OCI-LY3 (cell line): ENCODE data around the gene MGA.

Source experiments
- H2AFZ ChIP-seq: fragments of 200-600, 300-600 bp; shearing (Covaris generic); 2 replicates; pipeline ENCODE4 v1.6.0; 2014; ENCODE audit warnings: antibody characterized with exemption, low read depth, low read length
- H3K27ac ChIP-seq: fragments of 200-600, 300-600 bp; sonication (generic); 2 replicates; pipeline ENCODE4 v1.5.1; 2014; ENCODE audit warnings: mild to moderate bottlenecking, low read length, moderate library complexity, mixed read lengths
- H3K27me3 ChIP-seq: fragments of 200-600, 300-600 bp; sonication (generic); 2 replicates; pipeline ENCODE4 v1.6.1; 2014; ENCODE audit warnings: low read depth, low read length, mixed read lengths
- H3K36me3 ChIP-seq: fragments of 200-600, 300-600 bp; sonication (generic); replicated peaks from 2 replicates; pipeline ENCODE3; 2014; ENCODE audit warnings: low read depth, low read length, mixed read lengths
- H3K4me1 ChIP-seq: fragments of 300-600, 200-600 bp; sonication (generic); 2 replicates; pipeline ENCODE4 v1.6.1; 2014; ENCODE audit warnings: low read length, mixed read lengths
- H3K4me2 ChIP-seq: fragments of 200-600, 300-600 bp; sonication (generic); 2 replicates; pipeline ENCODE4 v1.6.1; 2014; ENCODE audit warnings: low read length, mixed read lengths
- H3K4me3 ChIP-seq: fragments of 300-600, 200-600 bp; sonication (generic); 2 replicates; pipeline ENCODE4 v1.5.1; 2014; ENCODE audit warnings: antibody characterized with exemption, mild to moderate bottlenecking, low read length, moderate library complexity
- H3K79me2 ChIP-seq: fragments of 300-600, 200-600 bp; shearing (Covaris generic); 2 replicates; pipeline ENCODE4 v1.6.1; 2014; ENCODE audit warnings: mild to moderate bottlenecking, low read length, mixed read lengths
- H3K9ac ChIP-seq: fragments of 300-600, 200-600 bp; shearing (Covaris generic); 2 replicates; pipeline ENCODE4 v1.6.0; 2014; ENCODE audit warnings: mild to moderate bottlenecking, low read length, moderate library complexity
- H3K9me3 ChIP-seq: fragments of 200-600, 300-600 bp; shearing (Covaris generic); 2 replicates; pipeline ENCODE4 v1.6.1; 2014; ENCODE audit warnings: low read length, mixed read lengths; ENCODE audit not compliant: insufficient read depth
- H4K20me1 ChIP-seq: fragments of 200-600, 300-600 bp; sonication (generic); 2 replicates; pipeline ENCODE4 v1.6.1; 2016; ENCODE audit warnings: low read length, mixed read lengths; ENCODE audit not compliant: insufficient read depth
- CTCF ChIP-seq: fragments of 200-600, 300-600 bp; sonication (generic); IDR thresholded peaks from 2 replicates; pipeline ENCODE4 v1.5.1; 2014; ENCODE audit warnings: antibody characterized with exemption, low read length, low read depth
- EZH2phosphoT487 ChIP-seq: fragments of 200-600 bp; shearing (Covaris generic); IDR thresholded peaks from 2 replicates; pipeline ENCODE4 v1.6.1; 2018; ENCODE audit warnings: antibody characterized with exemption, mixed run types, low read depth

The MGA gene

GRCh38 chr15:41660235-41661077 lies at the start of gene MGA:
TSS of gene MGA (plus strand) at chr15:41660405.
- Histone ChIP-seq H3K27ac (peak within 1 kb of the TSS; percentile 64), H3K4me2 (peak within 1 kb of the TSS; percentile 86), H2AFZ (peak within 1 kb of the TSS; percentile 85), H3K9ac (peak within 1 kb of the TSS; percentile 62), H3K27me3 (no peaks in the 10 kb centered on the region), H3K4me1 (peaks cover 24% of the 10 kb centered on the region), H3K79me2 (peaks cover 50% of the 10 kb centered on the region), H3K9me3 (0 out of 2 replicates have a peak, but pooled peaks cover 3% of the 10 kb centered on the region), H3K4me3 (peak within 1 kb of the TSS; percentile 77), H4K20me1 (peaks cover 13% of the 10 kb centered on the region; the same call in 1 of the 2 replicates), H3K36me3 (peaks cover 7% of the 10 kb centered on the region)
- TF ChIP-seq CTCF (peak; percentile 24), EZH2phosphoT487 (no peak)

- no peak overlapping the region for H3K4me2 ChIP-seq
Measured at GRCh38 chr15:41620536-41621199, 39.5 kb upstream of the MGA start.

GRCh38 chr15:41621200-41622193 lies 38.7 kb upstream of the MGA start:
- Histone ChIP-seq H4K20me1 (no peaks in the 10 kb centered on the region), H3K36me3 (no peaks in the 10 kb centered on the region), H3K9me3 (no peaks in the 10 kb centered on the region), H2AFZ (no peak overlapping the region), H3K4me3 (no peak overlapping the region), H3K27ac (no peak overlapping the region), H3K9ac (no peak overlapping the region), H3K79me2 (no peaks in the 10 kb centered on the region), H3K27me3 (no peaks in the 10 kb centered on the region), H3K4me2 (no peak overlapping the region), H3K4me1 (no peaks in the 10 kb centered on the region)
- no peak for TF ChIP-seq EZH2phosphoT487
- TF ChIP-seq CTCF = no peak

More at GRCh38 chr15:41620536-41621199, 39.5 kb upstream of the MGA start:
- H3K27ac ChIP-seq = no peak overlapping the region
- no peaks in the 10 kb centered on the region for H3K36me3 ChIP-seq
- H3K9ac ChIP-seq = no peak overlapping the region
- no peaks in the 10 kb centered on the region for H3K79me2 ChIP-seq
- TF ChIP-seq EZH2phosphoT487 (no peak), CTCF (no peak)
- H3K4me1 ChIP-seq = no peaks in the 10 kb centered on the region
- no peak overlapping the region for H2AFZ ChIP-seq
- H4K20me1 ChIP-seq = no peaks in the 10 kb centered on the region
- H3K9me3 ChIP-seq = no peaks in the 10 kb centered on the region
- no peak overlapping the region for H3K4me3 ChIP-seq
- no peaks in the 10 kb centered on the region for H3K27me3 ChIP-seq
